Activated naive CD4-positive, alpha-beta T cell treated with anti-CD3 and anti-CD28 coated beads, Interleukin-2, amount 10 ng/mL, durations not matched to agents 7 days and 5 days (primary cell): ENCODE data around the gene TBX4.
"Not testable (repeated sequence)": the region's sequence is repeated elsewhere in the genome, so short reads cannot be mapped to it uniquely, and the experiment has no call there.

Experiments used
- CTCF ChIA-PET: fragments of 350-600 bp; sonication (Branson Sonifier 250); formaldehyde crosslinking; loops from one replicate; lab custom pipeline; 2021; ENCODE audit warnings: antibody characterized with exemption; lab: Charles Lee
- DNase-seq: peaks from one replicate; pipeline ENCODE4 v3.0.0-alpha.2; 2020
- H3K27ac Mint-ChIP-seq: one replicate; pipeline ENCODE4 v1.8.0; 2021; ENCODE audit warnings: mild to moderate bottlenecking, moderate library complexity, mixed read lengths
- H3K27me3 Mint-ChIP-seq: one replicate; pipeline ENCODE4 v1.8.0; 2021; ENCODE audit warnings: mild to moderate bottlenecking, mixed read lengths
- H3K36me3 Mint-ChIP-seq: one replicate; pipeline ENCODE4 v1.8.0; 2021; ENCODE audit warnings: mixed read lengths
- H3K4me1 Mint-ChIP-seq: one replicate; pipeline ENCODE4 v1.8.0; 2021; ENCODE audit warnings: mixed read lengths
- H3K4me3 Mint-ChIP-seq: one replicate; pipeline ENCODE4 v1.8.0; 2021; ENCODE audit warnings: mild to moderate bottlenecking, moderate library complexity, mixed read lengths
- H3K9me3 Mint-ChIP-seq: one replicate; pipeline ENCODE4 v1.8.0; 2021; ENCODE audit warnings: mixed read lengths

TBX4 gene

DNA sequence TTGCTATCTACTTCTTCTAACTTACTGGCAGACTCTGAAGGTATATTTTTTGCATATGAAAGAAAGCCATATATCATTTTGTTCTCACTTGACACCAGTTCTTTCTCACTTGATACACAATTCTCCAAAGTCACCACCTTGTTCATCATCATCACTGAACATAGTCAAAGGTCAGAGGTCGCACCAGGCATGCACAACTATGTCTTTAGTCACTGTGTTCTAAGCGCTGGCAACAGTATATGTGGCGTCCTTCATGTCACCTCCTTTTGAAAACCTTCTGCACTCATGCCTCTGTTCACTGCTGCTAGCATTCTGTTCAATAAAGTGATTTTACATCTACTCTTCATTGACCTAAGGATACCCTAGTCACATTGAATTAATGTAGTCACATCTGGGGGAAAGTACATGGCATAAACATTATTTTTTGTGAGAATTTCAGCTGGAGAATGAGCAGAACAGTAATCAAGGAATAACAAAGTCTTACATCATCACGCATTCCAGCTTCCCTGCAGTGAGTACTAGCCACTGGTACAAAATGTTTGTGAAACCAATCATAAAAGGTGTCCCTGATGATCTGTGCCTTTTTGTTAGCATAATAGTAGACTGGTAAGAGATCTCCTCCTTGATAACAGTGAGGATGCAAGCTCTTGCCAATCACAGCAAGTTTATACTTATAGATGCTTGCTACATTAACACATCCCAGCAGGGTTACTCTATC, 20.5 kb upstream of the TBX4 start:
- H3K9me3 Mint-ChIP-seq: no peaks in the 10 kb centered on the region
- DNase-seq: no peak
- H3K36me3 Mint-ChIP-seq: no peaks in the 10 kb centered on the region
- no peaks in the 10 kb centered on the region for H3K4me1 Mint-ChIP-seq
- H3K27me3 Mint-ChIP-seq: peaks cover 29% of the 10 kb centered on the region
- no peak overlapping the region for H3K4me3 Mint-ChIP-seq
- CTCF ChIA-PET: no interaction called here
- H3K27ac Mint-ChIP-seq: no peak overlapping the region

- Mint-ChIP-seq H3K4me3 (no peak overlapping the region), H3K36me3 (no peaks in the 10 kb centered on the region), H3K4me1 (no peaks in the 10 kb centered on the region), H3K27me3 (peaks cover 53% of the 10 kb centered on the region), H3K27ac (no peak overlapping the region), H3K9me3 (peaks cover 7% of the 10 kb centered on the region)
- no peak for DNase-seq
- CTCF ChIA-PET: interaction anchor here (1.1 kb wide), 1 partner anchor 23 kb away, joined by 4 read pairs; no protein-coding TSS in a partner anchor
Observed at GRCh38 chr17:61436273-61436672, 15.9 kb upstream of the TBX4 start.

DNA sequence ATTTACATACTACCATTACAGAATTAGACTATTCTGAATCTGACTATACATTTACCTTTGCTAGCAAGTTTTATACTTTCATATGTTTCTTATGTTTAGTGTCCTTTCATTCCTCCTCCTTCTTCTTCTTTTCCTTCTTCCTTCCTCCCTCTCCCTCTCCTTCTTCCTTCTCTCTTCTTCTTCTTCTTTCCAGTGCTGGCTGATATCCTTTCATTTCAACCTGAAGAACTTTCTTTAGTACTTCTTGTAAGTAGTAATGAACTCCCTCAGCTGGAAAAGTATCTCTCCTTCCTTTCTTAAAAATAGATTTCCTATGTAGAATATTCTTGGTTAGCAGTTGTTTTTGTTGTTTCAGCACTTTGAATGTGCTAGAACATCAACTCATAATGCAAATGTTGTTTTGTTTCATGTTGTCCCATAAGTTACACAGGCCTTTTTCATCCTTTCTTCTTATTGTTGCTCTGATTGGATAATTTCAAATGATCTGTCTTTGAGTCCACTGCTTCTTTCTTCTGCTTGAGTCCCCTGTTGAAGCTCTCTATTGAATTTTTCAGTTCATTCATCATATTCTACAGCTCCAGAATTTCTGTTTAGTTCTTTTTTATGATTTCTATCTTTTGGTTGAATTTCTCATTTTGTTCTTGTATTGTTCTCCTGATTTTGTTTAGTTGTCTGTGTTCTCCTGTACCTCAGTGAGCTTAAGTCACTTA, 15.1 kb upstream of the TBX4 start:
- Mint-ChIP-seq H3K27ac (no peak overlapping the region), H3K9me3 (peaks cover 7% of the 10 kb centered on the region), H3K36me3 (no peaks in the 10 kb centered on the region), H3K4me1 (no peaks in the 10 kb centered on the region), H3K4me3 (no peak overlapping the region), H3K27me3 (peaks cover 53% of the 10 kb centered on the region)
- CTCF ChIA-PET: interaction anchor here (1.1 kb wide), 1 partner anchor 24 kb away, joined by 4 read pairs; no protein-coding TSS in a partner anchor
- no peak for DNase-seq

GRCh38 chr17:61440697-61441096, 11.5 kb upstream of the TBX4 start:
- Mint-ChIP-seq H3K4me3 (no peak overlapping the region), H3K27me3 (peaks cover 61% of the 10 kb centered on the region), H3K9me3 (peaks cover 7% of the 10 kb centered on the region), H3K4me1 (no peaks in the 10 kb centered on the region), H3K27ac (no peak overlapping the region), H3K36me3 (no peaks in the 10 kb centered on the region)
- DNase-seq: no peak
- CTCF ChIA-PET: no interaction called here

DNA sequence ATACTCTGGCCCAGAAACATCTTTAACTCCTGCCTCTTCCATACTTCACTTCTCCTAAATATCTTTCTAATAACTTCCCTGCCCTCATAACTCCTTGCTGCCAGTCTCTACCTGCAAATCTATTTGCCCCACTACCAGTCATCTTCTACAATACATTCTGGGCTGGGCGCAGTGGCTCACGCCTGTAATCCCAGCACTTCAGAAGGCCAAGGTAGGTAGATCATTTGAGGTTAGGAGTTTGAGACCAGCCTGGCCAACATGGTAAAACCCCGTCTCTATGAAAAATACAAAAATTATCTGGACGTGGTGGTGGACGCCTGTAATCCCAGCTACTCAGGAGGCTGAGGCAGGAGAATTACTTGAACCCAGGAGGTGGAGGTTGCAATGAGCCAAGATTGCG, 10.7 kb upstream of the TBX4 start:
- H3K9me3 Mint-ChIP-seq, H3K4me1 Mint-ChIP-seq, H3K27ac Mint-ChIP-seq, H3K4me3 Mint-ChIP-seq, H3K36me3 Mint-ChIP-seq, DNase-seq, CTCF ChIA-PET: not testable (repeated sequence)
- peaks cover 63% of the 10 kb centered on the region for H3K27me3 Mint-ChIP-seq

- Mint-ChIP-seq H3K9me3 (peaks cover 3% of the 10 kb centered on the region), H3K27ac (no peak overlapping the region), H3K27me3 (peaks cover 63% of the 10 kb centered on the region), H3K4me1 (no peaks in the 10 kb centered on the region), H3K36me3 (no peaks in the 10 kb centered on the region), H3K4me3 (no peak overlapping the region)
- CTCF ChIA-PET: no interaction called here
- DNase-seq: no peak
Observed at GRCh38 chr17:61442136-61442775, 10.0 kb upstream of the TBX4 start.

- Mint-ChIP-seq H3K4me1 (no peaks in the 10 kb centered on the region), H3K36me3 (no peaks in the 10 kb centered on the region), H3K4me3 (no peak overlapping the region), H3K9me3 (peaks cover 1% of the 10 kb centered on the region), H3K27ac (no peak overlapping the region), H3K27me3 (peaks cover 63% of the 10 kb centered on the region)
- DNase-seq: no peak
- CTCF ChIA-PET: no interaction called here
Observed at GRCh38 chr17:61442878-61443474, 9.2 kb upstream of the TBX4 start.

- Mint-ChIP-seq H3K27me3 (peaks cover 63% of the 10 kb centered on the region), H3K9me3 (no peaks in the 10 kb centered on the region), H3K27ac (no peak overlapping the region)
Observed at GRCh38 chr17:61443475-61443882, 8.7 kb upstream of the TBX4 start.

GRCh38 chr17:61444075-61444474, 8.1 kb upstream of the TBX4 start:
- Mint-ChIP-seq H3K27me3 (peaks cover 61% of the 10 kb centered on the region), H3K36me3 (no peaks in the 10 kb centered on the region), H3K9me3 (no peaks in the 10 kb centered on the region), H3K4me3 (no peak overlapping the region), H3K4me1 (no peaks in the 10 kb centered on the region), H3K27ac (no peak overlapping the region)
- CTCF ChIA-PET: no interaction called here
- DNase-seq: no peak

More at GRCh38 chr17:61443475-61443882, 8.7 kb upstream of the TBX4 start:
- no peaks in the 10 kb centered on the region for H3K4me1 Mint-ChIP-seq
- DNase-seq: no peak
- CTCF ChIA-PET: no interaction called here
- no peak overlapping the region for H3K4me3 Mint-ChIP-seq
- H3K36me3 Mint-ChIP-seq: no peaks in the 10 kb centered on the region

DNA sequence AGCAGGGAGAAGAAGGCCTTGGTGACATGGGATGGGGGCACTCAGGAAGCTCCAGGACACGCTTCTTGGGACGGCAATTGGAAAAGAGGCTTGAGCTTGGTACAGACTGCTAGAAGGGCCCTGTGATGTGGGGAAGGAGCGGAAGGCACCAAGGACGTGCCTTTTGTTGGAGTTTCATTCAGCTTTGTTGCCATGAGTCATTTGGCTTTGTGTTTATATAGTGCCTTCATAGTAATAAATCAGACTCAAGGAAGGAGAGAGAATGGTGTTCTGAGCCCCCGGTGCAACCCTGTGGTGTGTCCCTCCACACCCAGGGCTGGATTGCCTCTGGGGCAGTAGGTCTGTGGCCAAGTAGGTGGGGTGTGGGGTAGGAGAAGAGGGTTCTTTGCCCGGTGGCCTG, 7.4 kb upstream of the TBX4 start:
- Mint-ChIP-seq H3K27me3 (peaks cover 59% of the 10 kb centered on the region), H3K4me1 (no peaks in the 10 kb centered on the region), H3K36me3 (no peaks in the 10 kb centered on the region), H3K9me3 (no peaks in the 10 kb centered on the region), H3K4me3 (no peak overlapping the region), H3K27ac (no peak overlapping the region)
- no peak for DNase-seq
- CTCF ChIA-PET: interaction anchor here (0.7 kb wide), 1 partner anchor 23 kb away, joined by 3 read pairs; no protein-coding TSS in a partner anchor

DNA sequence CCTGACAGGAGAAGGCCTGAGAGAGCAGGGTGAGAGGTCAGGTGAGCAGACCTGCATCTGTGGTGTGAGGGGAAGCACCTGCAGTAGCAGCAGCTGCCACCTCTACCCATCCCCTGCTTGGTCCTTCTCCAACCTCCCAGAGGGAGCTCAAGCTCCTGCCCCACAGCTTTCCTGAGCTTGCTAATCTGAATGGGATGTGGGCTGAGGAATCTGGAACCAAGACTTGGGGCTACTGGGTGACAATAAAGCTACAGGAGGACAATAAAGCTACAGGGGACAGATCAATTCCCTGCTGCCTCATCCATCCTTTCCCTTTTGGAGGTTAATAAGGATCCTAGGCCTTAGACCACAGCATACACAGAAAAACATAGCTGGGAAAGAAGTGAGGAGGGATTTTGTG, 4.9 kb upstream of the TBX4 start:
- H3K9me3 Mint-ChIP-seq: no peaks in the 10 kb centered on the region
- no peak overlapping the region for H3K27ac Mint-ChIP-seq
- no peaks in the 10 kb centered on the region for H3K36me3 Mint-ChIP-seq
- no peak for DNase-seq
- no peak overlapping the region for H3K4me3 Mint-ChIP-seq
- no peaks in the 10 kb centered on the region for H3K4me1 Mint-ChIP-seq
- peaks cover 75% of the 10 kb centered on the region for H3K27me3 Mint-ChIP-seq
- CTCF ChIA-PET: interaction anchor here (1.3 kb wide), 1 partner anchor 47 kb away, joined by 4 read pairs; no protein-coding TSS in a partner anchor

DNA sequence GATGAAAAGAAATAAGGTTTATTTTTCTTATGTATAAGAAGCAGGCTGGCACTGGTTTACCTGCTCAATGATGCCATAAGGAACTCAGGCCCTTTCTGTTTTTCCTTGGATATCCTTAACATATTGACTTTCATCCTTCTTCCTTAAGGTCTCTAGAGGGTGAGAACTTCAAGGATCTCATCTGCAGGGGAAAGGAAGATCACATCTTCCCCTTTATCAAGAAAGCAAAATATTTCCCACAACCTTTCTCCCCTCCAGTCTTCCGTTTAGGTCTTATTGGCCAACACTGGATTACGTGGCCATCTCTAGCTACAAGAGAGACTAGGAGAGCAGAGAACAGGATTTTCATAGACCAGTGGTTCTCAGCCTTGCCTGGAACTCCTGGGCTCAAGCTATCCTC, 4.2 kb upstream of the TBX4 start:
- CTCF ChIA-PET: interaction anchor here (0.7 to 1.3 kb wide), 2 partner anchors 30 to 47 kb away, joined by 3 to 4 read pairs; no protein-coding TSS in a partner anchor
- peaks cover 77% of the 10 kb centered on the region for H3K27me3 Mint-ChIP-seq
- no peak for DNase-seq
- H3K9me3 Mint-ChIP-seq: no peaks in the 10 kb centered on the region
- H3K4me3 Mint-ChIP-seq: no peak overlapping the region
- no peaks in the 10 kb centered on the region for H3K36me3 Mint-ChIP-seq
- H3K27ac Mint-ChIP-seq: no peak overlapping the region
- H3K4me1 Mint-ChIP-seq: peaks cover 4% of the 10 kb centered on the region

DNA sequence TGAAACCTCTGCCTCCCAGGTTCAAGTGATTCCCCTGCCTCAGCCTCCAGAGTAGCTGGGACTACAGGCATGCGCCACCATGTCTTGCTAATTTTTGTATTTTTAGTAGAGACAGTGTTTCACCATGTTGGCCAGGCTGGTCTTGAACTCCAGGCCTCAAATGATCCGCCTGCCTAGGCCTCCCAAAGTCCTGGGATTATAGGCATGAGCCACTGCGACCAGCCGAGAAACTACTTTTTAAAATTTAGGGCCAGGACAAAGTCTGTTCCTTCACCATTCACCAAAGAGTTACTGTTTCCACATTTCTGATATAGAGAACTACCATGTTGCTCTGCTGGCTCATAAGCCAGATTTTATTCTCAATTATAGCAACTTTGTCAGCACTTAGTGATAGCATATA, 3.1 kb upstream of the TBX4 start:
- CTCF ChIA-PET: interaction anchor here (1.6 kb wide), 1 partner anchor 37 kb away, joined by 8 read pairs; no protein-coding TSS in a partner anchor
- H3K4me3 Mint-ChIP-seq, H3K36me3 Mint-ChIP-seq, H3K9me3 Mint-ChIP-seq, H3K4me1 Mint-ChIP-seq, DNase-seq, H3K27ac Mint-ChIP-seq: not testable (repeated sequence)
- H3K27me3 Mint-ChIP-seq: peaks cover 76% of the 10 kb centered on the region
